Measurements from ENCODE around the gene NLRP8.

GRCh38 chr19:55931936-55932386 lies 15.7 kb upstream of the NLRP8 start, which contains the start of gene NLRP13:
- TF ChIP-seq CTCF (IDR thresholded peaks at IDR 0.05) (no peak), POLR2A (IDR thresholded peaks at IDR 0.05; ENCODE audit: low read depth) (no peak), POLR2AphosphoS5 (IDR thresholded peaks at IDR 0.05) (no peak)

Data from esophagus muscularis mucosa (tissue), 3 donors.